SU-DHL-6 (cell line): ENCODE results near the gene MYL10.
"Not testable (repeated sequence)": the region's sequence is repeated elsewhere in the genome, so short reads cannot be mapped to it uniquely, and the experiment has no call there.

Experiments
- H2AFZ ChIP-seq: fragments of 200-600 bp; sonication (generic); 2 replicates; pipeline ENCODE4 v1.6.1; 2014; ENCODE audit warnings: low read depth, mild to moderate bottlenecking, moderate library complexity, mixed read lengths, antibody characterized with exemption, low read length; ENCODE audit not compliant: severe bottlenecking
- H3F3A ChIP-seq: fragments of 200-600 bp; shearing (Covaris generic); 2 replicates; pipeline ENCODE4 v1.6.0; 2016; ENCODE audit warnings: antibody characterized with exemption, mild to moderate bottlenecking; ENCODE audit not compliant: insufficient read depth
- H3K27ac ChIP-seq: fragments of 200-600 bp; sonication (generic); 2 replicates; pipeline ENCODE4 v1.5.1; 2016; ENCODE audit warnings: low read depth, mild to moderate bottlenecking, low read length, moderate library complexity, mixed read lengths
- H3K27me3 ChIP-seq: fragments of 200-600 bp; sonication (generic), shearing (Covaris generic); 2 replicates; pipeline ENCODE4 v1.6.0; 2014; ENCODE audit warnings: mild to moderate bottlenecking, low read length
- H3K36me3 ChIP-seq: fragments of 200-600 bp; sonication (generic); 2 replicates; pipeline ENCODE4 v1.6.1; 2014; ENCODE audit warnings: mild to moderate bottlenecking, low read length, mixed read lengths
- H3K4me2 ChIP-seq: fragments of 300-600, 200-600 bp; shearing (Covaris generic), sonication (generic); 2 replicates; pipeline ENCODE4 v1.6.0; 2014; ENCODE audit warnings: low read length, low read depth, mild to moderate bottlenecking; ENCODE audit not compliant: poor library complexity, severe bottlenecking
- H3K4me3 ChIP-seq: fragments of 200-600 bp; sonication (generic); 2 replicates; pipeline ENCODE4 v1.5.1; 2014; ENCODE audit warnings: antibody characterized with exemption, low read length, mild to moderate bottlenecking, mixed read lengths; ENCODE audit not compliant: insufficient read depth, poor library complexity, severe bottlenecking
- H3K79me2 ChIP-seq: fragments of 200-600 bp; sonication (generic); 2 replicates; pipeline ENCODE4 v1.6.1; 2014; ENCODE audit warnings: mild to moderate bottlenecking, low read length, moderate library complexity; ENCODE audit not compliant: insufficient read depth
- H3K9ac ChIP-seq: fragments of 200-600 bp; sonication (generic); 2 replicates; pipeline ENCODE4 v1.7.0; 2014; ENCODE audit warnings: mild to moderate bottlenecking, low read length
- H3K9me2 ChIP-seq: fragments of 200-600 bp; sonication (generic); replicated peaks from 2 replicates; pipeline ENCODE4 v1.6.1; 2014; ENCODE audit warnings: low read length; ENCODE audit not compliant: insufficient read depth
- H3K9me3 ChIP-seq: fragments of 200-600 bp; sonication (generic); 2 replicates; pipeline ENCODE4 v1.6.1; 2014; ENCODE audit warnings: low read length, mixed read lengths; ENCODE audit not compliant: insufficient read depth
- H4K20me1 ChIP-seq: fragments of 200-600 bp; sonication (generic); 2 replicates; pipeline ENCODE4 v1.6.1; 2014; ENCODE audit warnings: low read depth, mild to moderate bottlenecking, antibody characterized with exemption, low read length, moderate library complexity, mixed read lengths
- CTCF ChIP-seq: fragments of 200-600 bp; sonication (generic); IDR thresholded peaks from one replicate; pipeline ENCODE4 v1.5.1; 2017; ENCODE audit warnings: antibody characterized with exemption, mild to moderate bottlenecking, low read length, moderate library complexity; ENCODE audit not compliant: insufficient read depth, poor library complexity, severe bottlenecking
- EZH2phosphoT487 ChIP-seq: fragments of 200-600 bp; sonication (generic), shearing (Covaris generic); conservative IDR thresholded peaks from 2 replicates; pipeline ENCODE4 v1.6.1; 2018; ENCODE audit warnings: mild to moderate bottlenecking, antibody characterized with exemption, low read length, moderate library complexity, mixed read lengths

The MYL10 gene

GRCh38 chr7:101651112-101651511, 22.0 kb upstream of the MYL10 start:
- Histone ChIP-seq H3K4me3 (no peak overlapping the region), H2AFZ (no peak overlapping the region)

GRCh38 chr7:101650579-101651081, 21.5 kb upstream of the MYL10 start:
- Histone ChIP-seq H3K9ac (no peak overlapping the region), H3K27ac (no peak overlapping the region), H4K20me1 (no peaks in the 10 kb centered on the region), H3K4me2 (no peak overlapping the region), H3K79me2 (no peaks in the 10 kb centered on the region), H2AFZ (no peak overlapping the region), H3F3A (no peaks in the 10 kb centered on the region), H3K4me3 (no peak overlapping the region), H3K36me3 (no peaks in the 10 kb centered on the region), H3K9me2 (no peaks in the 10 kb centered on the region), H3K9me3 (no peaks in the 10 kb centered on the region), H3K27me3 (no peaks in the 10 kb centered on the region)
- no peak for TF ChIP-seq EZH2phosphoT487
- no peak for TF ChIP-seq CTCF

More at GRCh38 chr7:101651112-101651511, 22.0 kb upstream of the MYL10 start:
- no peaks in the 10 kb centered on the region for H4K20me1 ChIP-seq
- H3K36me3 ChIP-seq = no peaks in the 10 kb centered on the region
- no peaks in the 10 kb centered on the region for H3K9me3 ChIP-seq
- H3K9me2 ChIP-seq = no peaks in the 10 kb centered on the region
- no peaks in the 10 kb centered on the region for H3K27me3 ChIP-seq
- H3K4me2 ChIP-seq = no peak overlapping the region
- TF ChIP-seq EZH2phosphoT487 (no peak), CTCF (no peak)
- H3K9ac ChIP-seq = no peak overlapping the region
- H3K79me2 ChIP-seq = no peaks in the 10 kb centered on the region
- no peak overlapping the region for H3K27ac ChIP-seq
- no peaks in the 10 kb centered on the region for H3F3A ChIP-seq

- not testable (repeated sequence) for H3K27ac ChIP-seq, H3K4me3 ChIP-seq, H3K36me3 ChIP-seq, H3K9ac ChIP-seq, H2AFZ ChIP-seq, H3K9me2 ChIP-seq, H3K9me3 ChIP-seq, H3K27me3 ChIP-seq, H3F3A ChIP-seq, H3K4me2 ChIP-seq, H4K20me1 ChIP-seq, H3K79me2 ChIP-seq
Observed at GRCh38 chr7:101647876-101648275, 18.8 kb upstream of the MYL10 start.

GRCh38 chr7:101645951-101646350, 16.9 kb upstream of the MYL10 start:
- no peak for TF ChIP-seq CTCF
- TF ChIP-seq EZH2phosphoT487 = no peak

More at GRCh38 chr7:101645951-101646350, 16.9 kb upstream of the MYL10 start:
- Histone ChIP-seq H3K79me2 (no peaks in the 10 kb centered on the region), H3K9ac (no peak overlapping the region), H3F3A (no peaks in the 10 kb centered on the region), H3K4me3 (no peak overlapping the region), H3K4me2 (no peak overlapping the region), H3K27me3 (0 out of 2 replicates have a peak, but pooled peaks cover 2% of the 10 kb centered on the region), H3K9me2 (no peaks in the 10 kb centered on the region), H3K27ac (no peak overlapping the region), H4K20me1 (no peaks in the 10 kb centered on the region), H3K36me3 (no peaks in the 10 kb centered on the region), H3K9me3 (no peaks in the 10 kb centered on the region), H2AFZ (no peak overlapping the region)
